ENCODE data around the gene PSMA3.

PSMA3 gene

GRCh38 chr14:58299401-58300330 is 55.0 kb downstream of the PSMA3 start:
- no peak for DNase-seq

DNA sequence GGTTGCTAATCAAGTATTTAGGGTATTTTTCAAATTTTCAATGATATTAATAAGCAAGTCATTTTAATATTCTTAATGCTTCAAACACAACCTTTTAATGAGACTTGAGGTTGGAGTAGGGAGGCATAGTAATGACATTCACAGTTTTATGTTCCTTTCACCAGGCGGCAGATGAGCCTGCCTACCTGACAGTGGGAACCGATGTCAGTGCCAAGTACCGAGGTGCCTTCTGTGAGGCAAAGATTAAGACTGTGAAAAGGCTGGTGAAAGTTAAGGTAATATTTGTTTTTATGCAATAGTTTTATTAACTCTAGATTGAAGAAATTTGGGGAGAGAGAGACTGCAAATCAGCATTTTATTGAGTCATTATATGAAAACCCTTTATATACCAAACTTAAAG is 56.8 kb downstream of the PSMA3 start:
- no peak for DNase-seq

- no peak for DNase-seq
Observed at GRCh38 chr14:58305730-58306129, 61.1 kb downstream of the PSMA3 start.

DNA sequence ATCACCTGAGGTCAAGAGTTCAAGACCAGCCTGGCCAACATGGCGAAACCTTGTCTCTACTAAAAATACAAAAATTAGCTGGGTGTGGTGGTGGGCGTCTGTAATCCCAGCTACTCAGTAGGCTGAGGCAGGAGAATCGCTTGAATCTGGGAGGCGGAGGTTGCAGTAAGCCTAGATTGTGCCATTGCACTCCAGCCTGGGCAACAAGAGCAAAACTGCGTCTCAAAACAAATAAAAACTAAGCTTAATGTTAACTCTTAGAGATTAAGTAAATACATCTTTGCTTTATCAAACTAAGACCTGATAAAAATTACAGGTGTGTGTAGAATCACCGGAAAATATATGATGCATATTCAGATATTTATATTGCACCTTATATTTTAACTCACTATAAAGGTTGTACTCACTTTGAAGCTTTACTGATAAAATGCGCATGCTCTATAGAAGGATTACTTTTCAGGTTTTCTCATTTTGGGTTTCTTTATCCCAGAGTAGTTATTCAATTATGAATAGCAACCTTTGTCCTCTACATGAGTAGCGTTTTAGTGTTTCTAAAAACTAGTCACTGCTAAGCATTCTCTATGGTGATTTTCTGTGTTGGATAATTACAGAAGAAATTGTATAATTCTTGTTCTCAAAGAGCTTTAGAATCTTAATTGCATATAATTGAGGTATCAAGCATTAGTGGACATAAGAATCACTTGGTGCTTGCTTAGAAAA is 63.1 kb downstream of the PSMA3 start:
- DNase-seq: no peak

GRCh38 chr14:58309086-58309485 is 64.4 kb downstream of the PSMA3 start:
- DNase-seq: no peak

- DNase-seq: no peak
Observed at GRCh38 chr14:58313699-58314098, 69.1 kb downstream of the PSMA3 start.

- no peak for DNase-seq
Observed at GRCh38 chr14:58315606-58316005, 71.0 kb downstream of the PSMA3 start.
